GM12865 (cell line): ENCODE data around the gene CACNA1H.
A peak's percentile ranks its signal among the peaks of the same experiment; 100 is the strongest.
"Not testable (repeated sequence)": the region's sequence is repeated elsewhere in the genome, so short reads cannot be mapped to it uniquely, and the experiment has no call there.

Experiments
- DNase-seq: peaks from one replicate; pipeline ENCODE4 v3.0.0; 2010; ENCODE audit warnings: low read depth
- H3K4me3 ChIP-seq: 2 replicates; pipeline ENCODE4 v1.5.1; 2011; ENCODE audit warnings: mild to moderate bottlenecking, low read depth, low read length, control low read depth
- CTCF ChIP-seq: IDR thresholded peaks from 2 replicates; pipeline ENCODE4 v1.5.1; 2011; ENCODE audit warnings: low read length, control low read depth, low read depth, inconsistent platforms; ENCODE audit not compliant: insufficient read depth; ENCODE audit errors: missing control alignments

The CACNA1H gene

GRCh38 chr16:1184156-1184868 lies 31.4 kb downstream of the CACNA1H start:
- no peak for DNase-seq
- no peak overlapping the region for H3K4me3 ChIP-seq
- no peak for TF ChIP-seq CTCF

- no peak overlapping the region for H3K4me3 ChIP-seq
- no peak for TF ChIP-seq CTCF
- no peak for DNase-seq
These were observed 32.1 kb downstream of the CACNA1H start for GRCh38 chr16:1184980-1185379.

GRCh38 chr16:1185460-1186207 lies 32.7 kb downstream of the CACNA1H start:
- peak; percentile 32 for DNase-seq

GRCh38 chr16:1188432-1189189 lies 35.7 kb downstream of the CACNA1H start:
- DNase-seq: peak; percentile 16
- no peak for TF ChIP-seq CTCF
- no peak overlapping the region for H3K4me3 ChIP-seq

More at GRCh38 chr16:1185460-1186207, 32.7 kb downstream of the CACNA1H start:
- not testable (repeated sequence) for H3K4me3 ChIP-seq

- H3K4me3 ChIP-seq: no peak overlapping the region
- TF ChIP-seq CTCF: no peak
- DNase-seq: no peak
These were observed 36.5 kb downstream of the CACNA1H start for GRCh38 chr16:1189455-1189854.

- DNase-seq, H3K4me3 ChIP-seq: not testable (repeated sequence)
These were observed 37.9 kb downstream of the CACNA1H start for GRCh38 chr16:1190789-1191188.

- DNase-seq: no peak
- no peak overlapping the region for H3K4me3 ChIP-seq
- no peak for TF ChIP-seq CTCF
These were observed 39.6 kb downstream of the CACNA1H start for GRCh38 chr16:1192384-1193073.
